ENCODE results near the gene LDLRAD1.
"Not testable (repeated sequence)": the region's sequence is repeated elsewhere in the genome, so short reads cannot be mapped to it uniquely, and the experiment has no call there.

Gene LDLRAD1

DNA sequence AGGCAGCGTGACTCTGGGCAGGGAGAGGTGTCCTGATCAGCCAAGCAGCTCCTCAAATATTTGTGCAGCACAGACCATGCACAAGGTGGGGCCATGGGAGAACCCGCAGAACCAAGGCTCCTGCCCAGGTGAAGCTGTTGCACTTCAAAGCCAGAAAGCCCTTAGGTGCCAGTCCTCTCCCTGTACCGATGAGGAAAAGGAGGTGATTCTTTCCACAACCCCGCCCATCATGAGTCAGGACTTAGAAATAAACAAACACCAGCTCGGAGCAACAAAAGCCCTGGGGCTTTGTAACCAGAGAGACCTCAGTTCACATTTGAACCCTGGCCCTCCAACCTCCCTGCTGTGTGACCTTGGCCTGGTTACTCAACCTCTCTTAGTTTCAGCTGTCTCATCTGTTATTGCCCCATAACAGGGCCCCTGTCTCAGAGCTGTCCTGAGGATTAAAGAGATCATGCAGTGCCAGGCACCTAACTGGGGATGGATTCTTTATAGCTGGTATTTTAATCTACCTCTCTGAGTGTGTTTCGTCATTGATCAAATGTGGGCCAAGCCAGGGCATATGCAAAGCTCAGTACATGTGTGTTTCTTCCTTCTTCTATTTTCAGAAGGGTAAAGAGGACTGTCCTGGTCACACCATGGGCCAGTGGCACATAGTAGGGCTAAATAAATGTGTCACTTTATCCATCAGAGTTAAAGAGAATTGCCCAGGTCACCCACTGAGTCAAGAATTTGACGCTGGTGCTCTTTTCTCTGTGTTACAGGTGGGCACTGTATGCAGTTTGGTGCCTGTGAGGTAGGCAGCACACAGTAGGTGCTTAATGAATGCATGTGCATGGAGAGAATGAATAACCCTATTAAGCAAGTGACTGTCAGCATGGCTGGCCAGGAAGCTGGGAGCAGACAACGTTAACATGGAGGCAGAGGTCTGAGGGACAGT is 1.4 kb downstream of the LDLRAD1 start:
- DNase-seq (ENCODE audit: low read depth in 2 of 2) = no peak

DNA sequence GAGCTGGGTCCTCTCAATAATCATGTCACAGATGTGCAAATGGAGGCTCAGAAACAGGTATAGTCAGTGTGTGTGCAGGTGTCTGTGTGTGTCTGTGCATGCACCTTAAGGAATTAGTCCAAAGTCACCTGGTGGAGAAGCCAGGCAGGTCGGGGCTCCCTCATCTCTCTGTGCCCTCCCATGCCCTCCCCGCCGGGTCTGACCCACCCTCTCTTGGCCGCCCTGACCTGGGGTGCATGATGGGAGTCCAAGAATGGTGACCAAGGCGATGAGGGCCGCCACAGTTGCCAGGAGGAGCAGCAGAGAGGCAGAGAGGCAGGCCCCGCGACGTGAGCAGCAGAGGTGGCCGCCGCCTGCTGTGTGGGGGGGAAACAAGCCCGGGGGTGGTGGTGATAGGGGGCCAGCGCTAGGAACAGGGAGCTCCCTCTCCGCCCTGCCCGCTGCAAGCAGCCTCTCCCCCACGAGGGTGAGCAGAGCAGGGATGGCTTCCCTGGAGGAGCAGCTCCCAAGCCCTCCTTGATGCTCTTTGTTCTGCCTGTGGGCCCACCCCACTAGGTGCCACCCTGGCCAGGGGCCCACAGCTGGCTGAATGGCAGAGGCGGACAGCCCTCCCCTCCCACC is 3.9 kb downstream of the LDLRAD1 start:
- no peak for DNase-seq (ENCODE audit: low read depth in 2 of 2)

DNA sequence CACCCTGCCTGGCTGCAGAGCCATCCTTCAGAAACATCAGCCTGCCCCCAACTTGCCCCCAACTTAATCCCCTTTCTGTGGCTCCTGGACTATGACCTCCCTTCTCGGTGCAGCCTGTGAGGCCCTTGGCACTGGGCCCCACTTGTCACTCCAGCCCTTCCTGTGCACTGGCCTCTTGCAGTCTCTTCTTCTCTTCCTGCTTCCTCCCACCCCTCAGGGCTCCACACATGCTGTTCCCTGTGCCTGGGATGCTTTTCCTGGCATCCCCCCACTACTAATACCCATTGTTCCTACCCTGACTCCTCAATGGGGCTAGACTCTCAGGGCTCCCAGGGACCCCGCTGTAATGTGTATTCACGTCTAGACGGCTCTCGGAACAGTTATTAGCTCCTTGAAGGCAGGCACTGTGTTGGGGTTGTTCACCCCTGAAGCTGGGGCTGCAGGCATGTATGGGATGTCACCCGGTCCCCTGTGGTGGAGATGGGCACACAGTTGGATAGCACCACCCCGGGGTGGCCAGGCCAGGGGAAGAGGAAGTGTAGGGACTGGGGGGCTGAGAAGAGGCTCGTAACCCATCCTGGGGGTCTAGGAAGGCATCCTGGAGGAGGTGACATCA is 4.5 kb downstream of the LDLRAD1 start:
- no peak for DNase-seq (ENCODE audit: low read depth in 2 of 2)

DNA sequence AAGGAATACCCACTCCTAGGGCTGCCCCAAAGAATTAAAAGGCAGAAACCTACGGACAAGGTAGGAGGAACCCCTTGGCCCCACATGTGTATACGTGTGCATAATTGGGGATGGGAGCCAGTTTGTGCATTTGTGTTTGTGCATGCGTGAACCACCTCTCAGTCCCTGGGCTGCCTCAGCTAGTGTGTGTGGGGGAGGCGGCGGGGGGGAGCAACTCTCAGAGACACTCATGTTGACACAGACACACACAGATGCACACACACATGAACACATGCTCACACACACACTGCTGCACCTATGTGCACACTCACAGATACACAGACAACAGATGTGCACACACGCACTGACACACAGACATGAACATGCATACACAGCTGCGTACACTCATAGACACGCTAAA is 5.1 kb downstream of the LDLRAD1 start:
- no peak for DNase-seq (ENCODE audit: low read depth in 2 of 2)

DNA sequence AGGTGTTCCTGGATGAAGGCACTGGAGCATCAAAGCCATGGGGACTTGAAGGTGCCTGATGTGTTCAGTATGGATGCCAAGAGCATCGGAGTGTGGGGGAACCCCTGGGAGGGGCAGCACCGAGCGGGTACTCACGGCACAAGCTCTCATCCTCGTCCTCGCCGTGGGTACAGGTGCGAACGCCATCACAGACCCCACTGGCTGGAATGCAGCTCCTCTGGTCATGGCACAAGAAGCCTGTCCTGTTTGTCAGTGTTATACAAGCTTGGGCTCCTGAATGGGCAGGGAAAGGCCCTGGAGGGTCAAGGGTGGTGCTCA is 6.0 kb downstream of the LDLRAD1 start:
- no peak for DNase-seq (ENCODE audit: low read depth in 2 of 2)

DNA sequence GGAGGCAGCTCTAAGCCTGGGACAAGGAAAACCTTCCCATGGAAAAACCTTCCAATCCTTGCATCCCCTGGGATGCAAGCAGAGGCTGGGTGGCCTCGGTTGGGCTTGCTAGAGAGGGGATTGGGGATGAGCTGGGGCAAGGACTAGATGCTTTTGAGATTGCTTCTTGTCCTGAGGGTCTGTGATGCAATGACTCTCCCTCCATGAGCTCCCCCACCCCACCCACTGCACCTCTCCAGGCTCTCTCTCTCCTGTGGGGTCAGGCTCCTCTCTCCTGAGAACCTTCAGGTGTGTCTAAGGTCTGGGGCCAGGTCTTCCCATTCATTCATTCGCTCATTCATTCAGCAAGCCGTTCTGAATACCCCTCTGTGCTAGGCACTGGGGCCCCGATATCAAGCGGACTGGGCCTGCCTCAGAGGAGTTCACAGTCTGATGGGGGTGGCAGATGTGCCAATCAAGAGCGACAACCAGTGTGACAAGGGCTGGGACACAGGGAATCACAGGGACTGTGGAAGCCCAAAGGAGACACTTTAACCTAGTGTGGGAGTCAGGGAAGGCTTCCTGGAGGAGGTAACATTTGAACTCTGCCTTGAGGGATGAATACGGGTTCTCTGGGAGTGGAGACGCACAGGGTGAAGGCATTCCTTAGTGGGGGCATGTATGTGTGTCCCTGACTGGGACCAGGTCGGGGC is 6.5 kb downstream of the LDLRAD1 start:
- no peak for DNase-seq (ENCODE audit: low read depth in 2 of 2)

DNA sequence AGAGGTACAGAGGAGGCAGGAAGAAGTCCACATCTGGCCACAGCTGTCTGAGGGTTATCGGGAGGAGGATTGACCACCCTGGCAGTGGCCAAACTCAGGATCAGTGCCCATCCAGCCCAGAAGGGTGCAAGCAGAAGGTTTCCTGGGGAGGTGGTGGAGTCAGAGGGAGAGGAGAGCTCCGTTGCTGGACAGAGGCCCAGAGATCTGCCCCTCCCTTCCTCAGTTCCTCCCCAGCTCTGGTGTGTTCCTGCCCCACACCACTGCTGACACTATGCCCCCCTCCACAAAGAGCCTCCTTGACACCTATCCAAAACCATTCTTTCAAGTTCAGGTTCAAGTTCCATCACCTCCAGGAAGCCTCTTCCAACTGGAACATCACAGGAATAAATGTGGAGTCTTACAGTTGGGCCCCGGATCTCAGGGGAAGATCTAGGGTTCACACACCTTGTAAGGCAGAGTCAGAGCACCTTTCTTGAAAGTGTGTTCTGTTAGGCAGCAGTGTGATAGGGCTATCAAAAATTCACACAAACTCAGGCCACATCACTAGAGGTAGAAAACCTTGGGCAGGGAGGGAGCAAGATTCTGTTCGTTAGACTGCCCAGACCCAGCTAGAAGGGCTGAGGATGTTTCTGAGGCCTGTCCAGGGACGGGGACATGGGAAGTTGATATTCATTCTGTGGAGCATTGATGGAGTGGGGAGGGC is 7.4 kb downstream of the LDLRAD1 start:
- DNase-seq (ENCODE audit: low read depth in 2 of 2) = no peak

DNA sequence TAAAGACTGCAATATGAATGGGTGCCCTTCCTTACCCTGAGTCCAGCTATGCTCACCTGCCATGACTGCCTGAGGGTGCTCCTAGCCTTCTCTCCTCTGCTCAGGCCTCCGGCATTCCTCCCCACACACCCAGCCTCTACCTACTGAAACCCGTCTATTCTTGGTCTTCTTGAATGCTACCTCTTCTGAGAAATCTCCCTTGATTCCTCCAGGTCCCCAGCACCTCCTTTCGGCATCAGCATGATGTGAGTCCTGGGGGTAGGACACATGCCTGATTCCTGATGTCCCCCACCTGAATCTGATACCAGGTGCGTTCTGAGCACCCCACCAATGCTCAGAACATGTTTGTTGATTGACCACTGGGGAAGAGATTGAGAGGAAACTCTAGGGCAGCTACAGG is 8.6 kb downstream of the LDLRAD1 start:
- no peak for DNase-seq (ENCODE audit: low read depth in 2 of 2)

DNA sequence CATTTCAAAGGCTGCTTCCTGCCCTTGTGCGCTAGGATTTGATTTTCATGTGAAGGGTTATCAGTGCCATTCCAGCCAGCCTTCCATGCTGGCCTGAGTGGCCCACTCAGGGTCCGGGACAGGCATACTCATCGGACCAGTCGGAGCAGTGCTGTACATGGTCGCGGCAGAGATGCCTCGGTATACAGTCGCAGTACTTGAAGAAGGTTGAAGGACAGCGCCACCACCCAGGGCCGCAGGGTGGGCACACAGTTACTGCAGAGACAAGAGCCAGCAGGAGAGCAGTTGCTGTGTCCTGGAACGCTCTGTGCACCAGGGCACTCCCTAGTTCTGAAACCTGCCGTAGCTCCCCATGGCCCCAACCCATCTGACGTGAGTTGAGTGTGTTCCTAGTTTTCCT is 9.1 kb downstream of the LDLRAD1 start:
- DNase-seq (ENCODE audit: low read depth in 2 of 2) = no peak

DNA sequence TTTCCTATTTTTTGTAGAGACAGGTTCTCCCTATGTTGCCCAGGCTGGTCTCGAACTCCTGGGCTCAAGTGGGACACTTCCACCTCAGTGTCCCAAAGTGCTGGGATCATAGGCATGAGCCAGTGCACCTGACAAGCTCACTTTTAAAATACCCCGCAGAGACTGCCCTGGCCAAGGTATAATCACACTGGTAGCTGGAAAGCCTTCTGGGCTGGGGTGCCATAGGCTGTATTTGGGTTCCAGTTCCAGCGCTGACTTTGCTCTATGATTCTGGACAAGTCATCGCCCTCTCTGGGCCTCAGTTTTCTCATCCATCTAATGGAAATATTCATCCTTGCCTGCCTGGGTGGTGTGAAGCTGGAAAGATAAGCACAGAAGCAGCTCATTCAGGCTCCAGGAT is 10.4 kb downstream of the LDLRAD1 start:
- DNase-seq (ENCODE audit: low read depth in 2 of 2) = no peak

DNA sequence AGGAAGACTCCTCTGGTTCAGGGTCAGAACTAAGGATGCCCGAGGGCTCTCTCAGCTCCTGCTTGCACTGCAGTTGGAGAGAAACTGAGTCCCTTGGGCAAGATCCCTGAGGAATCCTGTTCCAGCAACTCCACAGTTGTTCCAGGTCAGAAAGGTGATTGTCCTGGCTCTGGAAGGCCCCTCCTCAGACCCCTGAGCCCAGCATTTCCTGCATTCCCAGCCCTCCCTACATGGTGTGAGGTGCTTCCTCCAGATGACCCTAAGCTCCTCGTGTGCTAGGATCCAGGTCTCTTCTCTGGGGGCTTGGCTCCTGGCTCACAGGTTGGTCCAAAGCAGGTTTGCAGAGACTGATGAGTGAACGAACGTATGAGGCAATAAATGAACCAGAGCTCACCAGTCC is 11.5 kb downstream of the LDLRAD1 start:
- DNase-seq (ENCODE audit: low read depth in 2 of 2) = no peak

DNA sequence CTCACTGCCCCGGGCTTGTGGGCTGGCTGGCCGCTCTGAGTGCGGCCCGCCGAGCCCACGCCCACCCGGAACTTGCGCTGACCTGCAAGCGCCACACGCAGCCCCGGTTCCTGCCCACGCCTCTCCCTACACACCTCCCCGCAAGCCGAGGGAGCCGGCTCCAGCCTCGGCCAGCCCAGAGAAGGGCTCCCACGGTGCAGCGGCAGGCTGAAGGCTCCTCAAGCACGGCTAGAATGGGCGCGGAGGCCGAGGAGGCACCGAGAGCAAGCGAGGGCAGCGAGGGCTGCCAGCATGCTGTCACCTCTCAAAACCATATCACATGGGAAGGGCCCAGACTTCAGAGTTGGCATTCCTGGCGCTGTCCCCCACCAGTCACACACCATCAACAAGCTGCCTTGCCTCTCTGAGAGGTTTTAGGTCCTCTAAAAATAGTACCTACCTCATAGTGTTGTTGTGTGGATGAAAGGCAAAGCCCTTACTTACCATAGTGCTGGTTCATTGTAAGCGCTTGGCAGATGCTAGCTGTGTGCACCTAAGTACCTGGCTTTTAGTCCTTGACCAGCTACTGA is 13.4 kb downstream of the LDLRAD1 start:
- DNase-seq (ENCODE audit: low read depth in 2 of 2) = no peak

DNA sequence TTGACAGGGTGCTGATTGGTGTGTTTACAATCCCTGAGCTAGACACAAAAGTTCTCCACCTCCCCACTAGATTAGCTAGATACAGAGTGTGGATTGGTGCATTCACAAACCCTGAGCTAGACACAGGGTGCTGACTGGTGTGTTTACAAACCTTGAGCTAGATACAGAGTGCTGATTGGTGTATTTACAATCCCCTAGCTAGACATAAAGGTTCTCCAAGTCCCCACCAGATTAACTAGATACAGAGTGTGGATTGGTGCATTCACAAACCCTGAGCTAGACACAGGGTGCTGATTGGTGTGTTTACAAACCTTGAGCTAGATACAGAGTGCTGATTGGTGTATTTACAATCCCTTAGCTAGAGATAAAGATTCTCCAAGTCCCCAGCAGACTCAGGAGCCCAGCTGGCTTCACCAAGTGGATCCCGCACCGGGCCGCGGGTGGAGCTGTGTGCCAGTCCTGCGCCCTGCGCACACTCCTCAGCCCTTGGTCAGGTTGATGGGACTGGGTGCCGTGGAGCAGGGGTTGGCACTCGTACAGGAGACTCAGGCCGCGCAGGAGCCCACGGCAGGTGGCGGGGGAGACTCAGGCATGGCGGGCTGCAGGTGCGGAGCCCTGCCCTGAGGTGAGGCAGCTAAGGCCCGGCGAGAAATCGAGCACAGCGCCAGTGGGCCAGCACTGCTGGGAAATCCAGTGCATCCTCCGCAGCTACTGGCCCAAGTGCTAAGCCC is 14.1 kb downstream of the LDLRAD1 start:
- DNase-seq (ENCODE audit: low read depth in 2 of 2) = not testable (repeated sequence)

DNA sequence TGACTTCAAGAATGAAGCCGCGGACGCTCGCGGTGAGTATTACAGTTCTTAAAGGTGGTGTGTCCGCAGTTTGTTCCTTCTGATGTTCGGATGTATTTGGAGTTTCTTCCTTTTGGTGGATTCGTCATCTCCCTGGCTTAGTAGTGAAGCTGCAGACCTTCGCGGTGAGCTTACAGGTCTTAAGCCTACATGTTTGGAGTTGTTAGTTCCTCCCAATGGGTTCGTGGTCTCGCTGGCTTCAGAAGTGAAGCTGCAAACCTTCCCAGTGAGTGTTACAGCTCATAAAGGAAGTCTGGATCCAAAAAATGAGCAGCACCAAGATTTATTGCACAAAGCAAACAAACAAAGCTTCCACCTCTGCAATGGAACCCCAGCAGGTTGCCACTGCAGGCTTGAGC is 14.7 kb downstream of the LDLRAD1 start:
- no peak for DNase-seq (ENCODE audit: low read depth in 2 of 2)

DNA sequence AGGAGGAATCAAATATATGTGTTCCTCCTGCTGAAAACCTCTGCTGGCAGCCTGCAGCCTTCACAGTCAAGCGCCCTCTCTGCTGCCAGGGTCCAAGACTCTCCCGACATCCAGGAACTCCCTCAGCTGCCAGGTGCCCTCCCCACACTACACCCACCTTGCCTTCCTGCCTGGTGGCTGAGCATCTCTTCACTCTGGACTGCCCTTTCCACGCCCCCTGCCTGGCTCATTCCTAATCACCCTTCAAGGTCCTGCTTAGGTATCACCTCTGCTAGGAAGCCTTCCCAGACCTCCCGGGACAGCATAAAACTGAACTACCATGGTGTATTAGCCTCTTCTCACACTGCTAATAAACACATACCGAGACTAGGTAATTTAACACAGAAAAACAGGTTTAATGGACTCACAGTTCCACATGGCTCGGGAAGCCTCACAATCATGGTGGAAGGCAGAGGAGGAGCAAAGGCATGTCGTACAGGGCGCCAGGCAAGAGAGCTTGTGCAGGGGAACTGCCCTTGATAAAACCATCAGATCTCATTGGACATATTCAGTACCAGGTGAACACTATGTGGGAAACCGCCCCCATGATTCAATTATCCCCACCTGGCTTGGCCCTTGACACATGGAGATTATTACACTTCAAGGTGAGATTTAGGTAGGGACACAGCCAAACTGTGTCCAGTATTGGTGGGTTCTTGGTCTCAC is 15.3 kb downstream of the LDLRAD1 start:
- no peak for DNase-seq (ENCODE audit: low read depth in 2 of 2)

DNA sequence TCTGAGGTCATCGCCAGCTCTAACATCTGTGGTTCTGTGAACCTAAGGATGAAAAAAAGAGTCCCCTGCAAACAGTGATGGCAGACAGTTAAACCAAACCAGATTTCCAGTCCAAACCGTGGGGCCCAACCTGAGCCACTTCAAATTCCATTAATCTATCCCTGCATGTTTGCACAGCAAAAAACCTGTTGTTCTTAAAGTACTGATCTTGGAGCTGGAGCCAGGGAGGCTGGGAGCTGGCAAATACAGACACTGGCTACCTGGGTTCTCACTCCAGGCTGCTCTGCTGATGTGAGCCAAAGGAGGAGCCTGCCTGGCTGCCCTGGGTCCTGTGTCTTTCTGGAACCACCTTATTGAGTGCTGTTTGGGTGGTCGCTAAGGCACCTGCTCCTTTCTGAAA is 16.4 kb downstream of the LDLRAD1 start:
- no peak for DNase-seq (ENCODE audit: low read depth in 2 of 2)

DNA sequence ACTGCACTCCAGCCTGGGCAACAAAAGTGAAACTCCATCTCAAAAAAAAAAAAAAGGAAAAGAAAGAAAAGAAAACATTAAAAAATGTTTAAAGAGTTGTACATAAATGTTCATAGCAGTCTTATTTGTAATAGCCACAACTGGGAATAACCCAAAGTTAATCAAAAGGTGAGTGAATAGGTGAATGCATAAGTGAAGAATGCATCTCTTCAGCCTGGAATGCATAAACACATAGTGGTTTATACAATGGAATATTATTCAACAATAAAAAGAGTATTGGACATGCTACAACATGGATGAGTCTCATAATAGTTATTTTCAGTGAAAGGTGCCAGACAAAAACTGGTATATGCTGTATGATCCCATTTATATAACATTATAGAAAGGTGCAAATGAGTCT is 18.1 kb downstream of the LDLRAD1 start:
- DNase-seq (ENCODE audit: low read depth in 2 of 2) = no peak

DNA sequence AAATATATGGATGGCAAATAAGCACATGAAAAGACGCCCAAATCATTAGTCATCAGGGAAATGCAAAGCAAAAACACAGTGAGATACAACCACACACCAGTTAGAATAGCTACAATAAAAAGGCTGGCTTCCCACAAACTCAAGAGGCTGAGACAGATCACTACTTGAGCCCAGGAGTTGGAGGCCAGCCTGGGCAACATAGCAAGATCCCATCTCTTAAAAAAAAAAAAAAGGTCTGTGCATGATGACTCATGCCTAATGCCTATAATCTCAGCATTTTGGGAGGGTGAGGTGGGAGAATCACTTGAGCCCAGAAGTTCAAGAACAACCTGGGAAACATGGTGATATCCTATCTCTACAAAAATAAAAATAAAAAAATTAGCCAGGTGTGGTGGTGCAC is 19.8 kb downstream of the LDLRAD1 start:
- no peak for DNase-seq (ENCODE audit: low read depth in 2 of 2)

DNA sequence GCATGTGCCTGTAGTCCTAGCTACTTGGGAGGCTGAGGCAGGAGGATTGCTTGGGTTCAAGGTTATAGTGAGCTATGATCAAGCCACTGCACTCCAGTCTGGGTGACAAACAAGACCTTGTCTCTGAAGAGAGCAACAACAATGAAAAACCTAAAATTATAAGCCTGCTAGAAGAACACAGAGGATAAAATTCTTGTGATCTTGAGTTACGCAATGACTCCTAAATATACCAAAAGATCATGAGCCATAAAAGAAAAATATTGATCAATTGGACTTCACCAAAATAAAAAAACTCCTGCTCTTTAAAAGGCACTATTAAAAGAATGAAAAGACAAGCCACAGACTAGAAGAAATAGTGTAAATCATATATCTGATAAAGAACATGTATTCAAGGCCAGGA is 22.3 kb downstream of the LDLRAD1 start:
- no peak for DNase-seq (ENCODE audit: low read depth in 2 of 2)

DNA sequence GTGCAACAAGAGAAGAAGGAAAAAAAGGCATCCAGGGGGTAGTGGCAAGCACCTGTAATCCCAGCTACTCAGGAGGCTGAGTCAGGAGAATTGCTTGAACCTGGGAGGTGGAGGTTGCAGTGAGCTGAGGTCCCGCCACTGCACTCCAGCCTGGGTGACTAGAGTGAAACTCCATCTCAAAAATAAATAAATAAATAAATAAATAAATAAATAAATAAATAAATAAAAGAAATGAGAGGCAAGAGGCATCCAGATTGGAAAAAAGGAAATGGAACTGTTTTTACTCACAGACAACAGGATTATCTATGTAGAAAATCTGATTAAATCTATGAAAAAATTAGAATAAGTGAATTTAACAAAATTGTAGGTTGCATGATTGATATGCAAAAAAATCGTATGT is 23.5 kb downstream of the LDLRAD1 start:
- DNase-seq (ENCODE audit: low read depth in 2 of 2) = not testable (repeated sequence)
